ENCODE measurements around the gene GARIN6.

DNA sequence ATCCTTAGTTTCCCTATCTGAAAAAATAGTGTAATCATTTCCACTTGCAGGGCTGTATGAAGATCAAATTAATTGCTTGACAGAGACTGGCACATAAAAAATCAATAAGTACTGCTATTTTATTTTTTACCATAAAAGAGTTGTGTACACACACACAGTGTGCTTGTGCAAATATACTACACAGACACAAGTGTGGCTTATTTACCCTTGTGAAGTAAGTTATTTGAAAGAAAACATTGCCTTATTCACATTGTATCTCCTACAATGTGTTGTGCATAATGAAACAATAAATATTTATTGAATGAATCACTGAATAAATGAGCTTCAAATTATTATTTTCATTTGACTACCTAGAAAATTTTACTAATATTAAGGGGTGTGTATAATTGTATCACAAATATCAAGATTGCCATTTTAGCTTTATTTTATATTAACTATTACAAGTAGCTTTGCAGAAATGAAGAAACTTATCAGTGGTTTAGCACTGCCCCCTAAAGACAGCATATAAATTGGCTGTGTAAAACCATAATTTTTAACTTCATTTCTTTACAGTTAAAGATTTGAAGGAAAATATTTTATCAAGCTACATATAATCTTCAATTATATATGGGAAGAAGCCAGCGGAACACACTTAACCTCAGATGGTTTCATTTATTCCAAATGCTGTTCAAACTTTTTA is 11.3 kb downstream of the GARIN6 start:
- TF ChIP-seq, protein P1, sequence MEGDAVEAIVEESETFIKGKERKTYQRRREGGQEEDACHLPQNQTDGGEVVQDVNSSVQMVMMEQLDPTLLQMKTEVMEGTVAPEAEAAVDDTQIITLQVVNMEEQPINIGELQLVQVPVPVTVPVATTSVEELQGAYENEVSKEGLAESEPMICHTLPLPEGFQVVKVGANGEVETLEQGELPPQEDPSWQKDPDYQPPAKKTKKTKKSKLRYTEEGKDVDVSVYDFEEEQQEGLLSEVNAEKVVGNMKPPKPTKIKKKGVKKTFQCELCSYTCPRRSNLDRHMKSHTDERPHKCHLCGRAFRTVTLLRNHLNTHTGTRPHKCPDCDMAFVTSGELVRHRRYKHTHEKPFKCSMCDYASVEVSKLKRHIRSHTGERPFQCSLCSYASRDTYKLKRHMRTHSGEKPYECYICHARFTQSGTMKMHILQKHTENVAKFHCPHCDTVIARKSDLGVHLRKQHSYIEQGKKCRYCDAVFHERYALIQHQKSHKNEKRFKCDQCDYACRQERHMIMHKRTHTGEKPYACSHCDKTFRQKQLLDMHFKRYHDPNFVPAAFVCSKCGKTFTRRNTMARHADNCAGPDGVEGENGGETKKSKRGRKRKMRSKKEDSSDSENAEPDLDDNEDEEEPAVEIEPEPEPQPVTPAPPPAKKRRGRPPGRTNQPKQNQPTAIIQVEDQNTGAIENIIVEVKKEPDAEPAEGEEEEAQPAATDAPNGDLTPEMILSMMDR (IDR thresholded peaks at IDR 0.05), result no peak
- TF ChIP-seq EZH2 (IDR thresholded peaks at IDR 0.05; ENCODE audit: borderline replicate concordance, insufficient read depth, low read depth, low read length, poor library complexity, severe bottlenecking), result no peak

Measured in B cell (primary cell).